DMS53 (cell line): ENCODE data around the gene LIG1.

Experiments
- DNase-seq: peaks from one replicate; lab custom pipeline; 2025; lab: John Stamatoyannopoulos, UW

Gene LIG1

GRCh38 chr19:48181505-48181904 is 11.4 kb upstream of the LIG1 start:
- no peak for DNase-seq

- no peak for DNase-seq
These were observed 6.1 kb upstream of the LIG1 start for GRCh38 chr19:48176226-48176625.

DNA sequence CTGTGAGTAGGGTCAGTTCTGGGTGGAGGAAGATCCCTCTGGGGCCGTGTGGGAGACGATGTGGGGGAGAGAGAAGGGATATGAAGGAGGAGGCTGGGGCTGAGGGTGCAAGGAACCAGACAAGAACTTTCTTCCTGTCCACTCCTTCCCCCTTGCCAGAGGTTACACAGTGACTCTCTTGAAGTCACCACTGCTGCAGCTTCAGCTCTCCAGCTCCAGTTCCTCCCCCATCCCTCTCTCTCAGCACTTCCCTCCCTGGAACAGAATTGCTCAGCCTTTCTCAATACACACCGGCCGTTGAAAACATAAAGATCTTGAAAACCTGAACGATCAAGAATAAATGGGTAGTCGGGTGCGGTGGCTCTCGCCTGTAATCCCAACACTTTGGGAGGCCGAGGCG is 5.4 kb upstream of the LIG1 start:
- DNase-seq = no peak

DNA sequence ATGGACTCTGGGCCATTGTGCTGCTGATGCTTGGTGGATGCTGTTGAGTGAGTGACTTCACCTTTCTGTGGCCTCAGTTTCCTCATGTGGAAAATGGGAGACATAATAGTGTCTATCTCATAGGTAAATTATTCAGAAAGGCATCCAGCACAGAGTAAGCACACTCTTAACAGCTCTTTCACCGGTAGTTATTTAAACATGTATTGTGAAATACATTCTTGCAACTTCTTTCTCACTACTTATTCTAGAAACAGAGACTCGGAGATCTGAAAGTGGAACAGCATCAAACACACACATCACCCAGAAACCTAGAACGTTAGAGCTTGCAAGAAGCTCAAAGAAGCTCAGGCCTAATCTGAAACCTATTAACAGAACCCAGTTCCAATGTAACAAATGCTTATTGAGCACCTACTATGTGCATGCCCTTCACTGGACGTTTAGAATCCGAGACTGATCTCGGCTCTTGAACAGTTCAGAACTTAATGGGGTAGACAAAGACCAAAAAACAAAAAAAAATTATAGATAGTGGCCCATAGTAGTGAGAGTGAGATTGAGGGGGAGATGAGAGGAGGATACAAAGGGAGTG is 4.4 kb upstream of the LIG1 start:
- no peak for DNase-seq

- no peak for DNase-seq
These were observed 1.6 kb upstream of the LIG1 start for GRCh38 chr19:48171710-48172109.

DNA sequence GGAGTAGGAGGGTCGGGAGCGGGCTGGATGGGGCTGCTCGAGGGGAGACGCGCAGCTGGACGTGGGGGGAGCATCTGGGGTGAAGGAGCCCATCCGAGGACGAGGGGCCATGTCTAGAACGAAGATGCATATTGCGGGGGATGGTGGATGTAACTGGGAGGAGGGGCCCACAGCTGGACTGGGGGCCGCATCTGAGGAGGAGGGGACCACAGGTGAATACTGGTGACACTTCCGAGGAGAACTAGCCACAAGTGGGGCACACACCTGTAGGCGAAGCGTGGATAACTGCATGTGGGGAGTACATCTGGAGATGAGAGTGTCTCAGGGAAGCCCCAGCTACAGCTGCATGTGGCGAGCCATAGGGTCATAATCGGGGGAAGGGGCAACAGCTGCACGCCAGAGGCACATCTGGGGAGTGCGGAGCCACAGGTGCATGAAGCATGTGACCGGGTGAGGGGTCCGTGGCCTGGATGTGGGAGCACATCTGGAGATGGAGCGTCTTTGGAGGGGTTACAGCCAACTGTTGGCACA is 738 bp upstream of the LIG1 start:
- peak; percentile 60 for DNase-seq

DNA sequence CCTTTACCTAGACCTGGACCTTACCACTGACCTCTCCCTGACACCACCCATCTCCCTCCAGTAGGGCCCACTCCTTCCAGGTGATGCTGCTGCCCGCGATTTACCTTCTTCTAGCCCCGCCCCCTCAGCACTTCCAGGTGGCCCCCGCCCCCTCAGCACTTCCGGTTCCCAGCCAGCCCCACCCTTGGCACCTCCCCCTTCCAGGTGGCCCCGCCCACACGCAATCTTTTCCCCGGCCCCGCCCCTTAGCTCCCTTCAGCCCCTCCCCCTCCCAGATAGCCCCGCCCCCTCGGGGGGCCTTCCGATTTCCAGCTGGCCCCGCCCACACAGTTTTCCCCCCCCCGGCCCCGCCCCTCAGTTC is 586 bp downstream of the LIG1 start:
- peak; percentile 93 for DNase-seq

DNA sequence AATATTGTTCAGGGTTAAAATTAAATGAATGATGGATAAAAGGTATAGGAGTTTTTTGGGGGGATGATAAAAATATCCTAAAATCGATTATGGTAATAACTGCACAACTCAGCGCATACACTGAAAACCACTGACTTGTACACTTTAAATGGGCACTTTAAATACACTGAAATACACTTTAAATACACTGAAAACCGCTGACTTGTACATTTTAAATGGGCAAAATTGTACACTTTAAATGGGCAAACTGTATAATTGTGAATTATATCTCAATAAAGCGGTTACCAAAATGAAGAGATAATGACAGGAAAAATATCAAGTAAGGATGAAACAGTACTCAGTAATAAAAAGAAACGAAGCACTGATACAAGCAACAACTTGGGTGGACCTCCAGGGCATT is 1.5 kb downstream of the LIG1 start:
- no peak for DNase-seq

DNA sequence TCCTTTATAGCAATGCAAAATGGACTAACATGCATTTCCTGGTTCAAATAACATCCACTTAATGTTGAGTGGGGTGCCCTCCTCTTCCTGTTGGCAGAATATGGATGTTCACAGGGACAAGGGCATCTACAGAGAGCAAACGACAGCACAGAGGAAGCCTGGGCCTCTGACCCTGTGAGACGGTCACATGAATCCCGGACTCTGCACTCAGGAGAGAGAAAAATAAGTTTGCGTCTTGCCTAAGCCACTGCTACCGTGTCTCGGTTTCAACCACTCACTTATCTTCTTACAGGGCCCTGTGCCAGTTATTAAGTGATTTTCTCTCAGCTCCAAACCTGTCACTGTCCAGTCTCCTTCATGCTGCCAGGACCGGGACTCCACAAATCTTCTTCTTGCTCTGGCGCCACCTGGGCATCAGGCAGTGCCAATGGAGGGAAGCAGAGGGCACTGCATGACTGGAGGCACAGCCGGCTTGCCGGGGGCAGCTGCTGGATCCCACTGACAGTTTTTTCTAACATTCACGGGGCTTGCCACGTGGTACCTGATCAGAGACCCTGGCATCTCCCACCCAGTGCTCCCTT is 11.8 kb downstream of the LIG1 start:
- DNase-seq = no peak

DNA sequence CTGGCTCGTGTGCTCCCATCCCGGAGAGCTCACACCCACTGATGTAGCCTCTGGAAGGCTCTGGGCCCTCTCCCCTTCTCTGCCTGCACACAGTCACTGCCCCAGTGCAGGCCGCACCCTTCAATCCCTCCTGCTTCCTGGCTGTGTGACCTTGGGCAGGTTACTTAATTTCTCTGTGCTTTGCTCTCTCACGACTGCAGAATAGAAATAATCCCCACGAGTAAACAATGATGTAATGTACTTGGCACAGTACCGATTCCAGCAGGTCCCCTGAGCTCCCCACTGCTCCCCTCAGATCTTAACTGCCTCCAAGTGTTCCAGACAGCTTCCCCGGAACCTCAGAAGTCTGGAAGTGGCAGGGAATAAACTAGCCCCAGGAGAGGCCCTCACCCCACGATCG is 16.1 kb downstream of the LIG1 start:
- peak; percentile 31 for DNase-seq

GRCh38 chr19:48152551-48152950 is 17.6 kb downstream of the LIG1 start:
- peak; percentile 83 for DNase-seq

- no peak for DNase-seq
These were observed 20.7 kb downstream of the LIG1 start for GRCh38 chr19:48149430-48149829.

DNA sequence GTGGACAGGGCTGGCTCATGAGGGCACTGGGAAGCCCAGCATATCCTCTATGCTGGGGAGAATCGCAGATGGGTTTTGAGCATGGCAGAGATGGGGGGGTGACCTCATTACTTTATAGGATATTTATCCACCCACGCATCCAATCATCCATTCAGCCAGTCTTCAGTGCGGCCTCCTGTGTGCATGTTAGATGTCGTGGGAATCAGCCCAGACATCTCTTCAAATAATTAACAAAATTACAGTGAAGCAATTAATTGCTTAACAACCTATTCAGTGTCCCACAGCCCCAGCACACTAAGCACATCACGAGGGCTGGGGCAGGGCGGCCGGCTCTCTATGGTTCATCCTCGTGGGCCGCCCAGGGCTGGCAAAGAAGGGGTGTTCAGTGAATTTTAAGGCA is 21.6 kb downstream of the LIG1 start:
- no peak for DNase-seq

DNA sequence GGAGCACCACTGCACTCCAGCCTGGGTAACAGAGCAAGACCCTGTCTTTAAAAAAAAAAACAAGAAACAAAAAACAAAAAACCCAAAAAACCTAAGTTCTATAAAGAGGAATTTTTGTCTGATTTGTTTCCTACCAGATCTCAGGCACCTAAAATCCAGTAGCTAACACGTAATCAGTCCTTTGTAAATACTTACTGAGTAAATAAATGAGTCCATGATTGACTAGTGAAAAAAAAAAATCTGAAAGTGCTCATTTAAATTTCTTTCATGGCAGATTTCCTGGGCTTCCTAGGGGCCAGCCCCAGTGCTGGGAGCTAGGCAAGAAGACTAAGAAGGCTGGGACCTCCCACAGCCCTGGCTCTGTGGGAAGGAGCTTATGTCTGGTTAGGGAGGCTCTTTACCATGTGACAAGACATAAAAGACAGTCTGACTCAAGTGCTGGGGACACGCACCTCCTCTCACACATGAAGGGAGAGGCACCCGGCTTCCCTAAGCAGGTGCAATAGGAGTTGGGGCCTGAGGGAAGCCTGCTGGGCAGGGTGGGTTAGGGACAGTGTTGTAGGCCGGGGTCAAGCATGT is 22.5 kb downstream of the LIG1 start:
- no peak for DNase-seq

GRCh38 chr19:48139053-48139452 is 31.1 kb downstream of the LIG1 start:
- DNase-seq = no peak

- DNase-seq = no peak
These were observed 32.7 kb downstream of the LIG1 start for GRCh38 chr19:48137411-48137810.

DNA sequence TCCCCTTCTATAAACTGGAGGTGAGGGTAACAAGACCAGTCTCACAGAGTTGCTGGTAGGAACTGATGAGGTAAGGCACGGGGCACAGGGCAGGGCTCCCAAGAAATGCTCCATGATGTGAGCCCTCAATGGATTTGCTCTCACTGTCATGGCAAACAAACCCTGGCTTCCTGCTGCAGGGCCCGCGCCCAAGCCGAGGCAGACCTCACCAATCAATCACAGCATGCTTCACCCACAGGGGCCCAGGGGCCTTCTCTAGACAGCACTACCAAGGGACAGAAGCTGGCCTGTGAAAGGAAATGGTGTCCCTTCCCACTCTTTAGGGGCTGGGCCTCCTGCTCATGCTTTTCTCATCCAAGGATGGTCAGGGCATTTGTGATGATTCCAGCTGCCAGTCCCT is 33.6 kb downstream of the LIG1 start:
- DNase-seq = no peak

- peak; percentile 38 for DNase-seq
These were observed 34.7 kb downstream of the LIG1 start for GRCh38 chr19:48135411-48135810.

GRCh38 chr19:48133094-48133493 is 37.0 kb downstream of the LIG1 start:
- DNase-seq = no peak

GRCh38 chr19:48127561-48127960 is 42.6 kb downstream of the LIG1 start:
- DNase-seq = no peak

DNA sequence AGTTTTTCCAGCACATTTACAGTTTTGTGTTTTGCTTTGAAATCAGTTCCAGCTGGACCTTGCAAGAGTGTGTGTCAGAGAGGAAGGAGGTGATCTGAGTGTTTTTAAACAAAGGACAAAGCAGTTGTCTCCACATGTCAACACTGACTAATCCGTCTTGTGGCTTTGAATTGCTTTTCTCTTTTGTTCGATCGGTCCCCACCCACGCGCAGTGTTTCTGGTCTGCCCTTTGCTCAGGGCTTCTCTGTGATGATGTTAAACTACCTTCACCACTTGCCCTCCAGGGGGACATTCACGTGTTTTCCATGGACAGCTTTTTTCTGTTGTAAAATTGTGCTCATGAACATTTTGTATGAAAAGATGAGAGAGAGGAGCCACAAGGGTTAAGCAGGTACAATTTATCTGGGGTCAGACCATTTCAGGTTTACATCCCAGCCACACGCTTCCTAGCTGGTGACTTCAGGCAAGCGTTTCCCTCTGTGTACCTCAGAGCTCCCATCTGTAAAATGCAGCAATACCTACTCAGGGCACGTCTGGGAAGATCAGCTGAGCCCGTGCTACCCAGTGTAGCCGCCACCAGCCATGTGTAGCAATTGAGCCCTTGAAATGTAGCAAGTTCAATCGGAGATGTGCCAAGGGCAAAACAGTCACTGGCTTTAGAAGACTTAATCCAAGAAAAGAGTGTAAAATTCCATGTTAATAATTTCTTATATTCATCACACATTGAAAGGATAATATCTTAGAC is 46.1 kb downstream of the LIG1 start:
- DNase-seq = peak; percentile 86

GRCh38 chr19:48122421-48122820 is 47.7 kb downstream of the LIG1 start:
- no peak for DNase-seq

GRCh38 chr19:48121909-48122371 is 48.2 kb downstream of the LIG1 start:
- DNase-seq = no peak
